NCI-H1092 treated with DMSO at 0.1 percent for 48 hours (cell line): ENCODE measurements around the gene CPEB3.
A peak's percentile ranks its signal among the peaks of the same experiment; 100 is the strongest.

Source experiments
- DNase-seq: peaks from one replicate; lab custom pipeline; 2025; lab: John Stamatoyannopoulos, UW

Gene CPEB3

GRCh38 chr10:92208736-92209135, 82.1 kb downstream of the CPEB3 start:
- no peak for DNase-seq

GRCh38 chr10:92208157-92208720, 82.6 kb downstream of the CPEB3 start:
- DNase-seq: no peak

- DNase-seq: no peak
These were observed 83.8 kb downstream of the CPEB3 start for GRCh38 chr10:92207061-92207460.

- DNase-seq: peak; percentile 68
These were observed 86.8 kb downstream of the CPEB3 start for GRCh38 chr10:92203919-92204623.

- no peak for DNase-seq
These were observed 88.3 kb downstream of the CPEB3 start for GRCh38 chr10:92202536-92202935.

GRCh38 chr10:92200564-92200963, 90.3 kb downstream of the CPEB3 start:
- peak; percentile 2 for DNase-seq

- no peak for DNase-seq
These were observed 103.8 kb downstream of the CPEB3 start for GRCh38 chr10:92187101-92187500.

- DNase-seq: peak; percentile 13
These were observed 105.9 kb downstream of the CPEB3 start for GRCh38 chr10:92184977-92185376.

GRCh38 chr10:92183199-92183598, 107.7 kb downstream of the CPEB3 start:
- no peak for DNase-seq

- DNase-seq: peak; percentile 4
These were observed 109.3 kb downstream of the CPEB3 start for GRCh38 chr10:92181575-92181974.

- DNase-seq: no peak
These were observed 110.5 kb downstream of the CPEB3 start for GRCh38 chr10:92180399-92180798.

GRCh38 chr10:92177546-92177945, 113.3 kb downstream of the CPEB3 start:
- no peak for DNase-seq

GRCh38 chr10:92175164-92175563, 115.7 kb downstream of the CPEB3 start:
- no peak for DNase-seq

- DNase-seq: no peak
These were observed 116.9 kb downstream of the CPEB3 start for GRCh38 chr10:92173996-92174395.

GRCh38 chr10:92164036-92164696, 126.7 kb downstream of the CPEB3 start:
- no peak for DNase-seq

GRCh38 chr10:92162541-92162940, 128.3 kb downstream of the CPEB3 start:
- DNase-seq: no peak

GRCh38 chr10:92156874-92157773, 133.8 kb downstream of the CPEB3 start:
- no peak for DNase-seq

- no peak for DNase-seq
These were observed 140.1 kb downstream of the CPEB3 start for GRCh38 chr10:92150823-92151222.

- no peak for DNase-seq
These were observed 141.6 kb downstream of the CPEB3 start for GRCh38 chr10:92149261-92149660.

GRCh38 chr10:92146781-92147180, 144.1 kb downstream of the CPEB3 start:
- no peak for DNase-seq

- DNase-seq: no peak
These were observed 144.8 kb downstream of the CPEB3 start for GRCh38 chr10:92146107-92146506.

GRCh38 chr10:92142949-92143348, 147.9 kb downstream of the CPEB3 start:
- DNase-seq: no peak
